ENCODE data around the gene SNX6.

The SNX6 gene

GRCh38 chr14:34583525-34583924, 46.4 kb downstream of the SNX6 start:
- no peaks in the 10 kb centered on the region for H3K79me2 ChIP-seq (ENCODE audit: control insufficient read depth, low read length)
- H3K4me3 ChIP-seq (ENCODE audit: low read length): no peak overlapping the region
- H3F3A ChIP-seq (ENCODE audit: control insufficient read depth, insufficient read depth): no peaks in the 10 kb centered on the region
- H3K9me3 ChIP-seq (ENCODE audit: control insufficient read depth, insufficient read depth, low read length): no peaks in the 10 kb centered on the region
- H4K20me1 ChIP-seq (ENCODE audit: control insufficient read depth, insufficient read depth, low read depth, low read length): no peaks in the 10 kb centered on the region
- no peaks in the 10 kb centered on the region for H3K4me1 ChIP-seq (ENCODE audit: control insufficient read depth, low read length)
- peaks cover 39% of the 10 kb centered on the region for H3K36me3 ChIP-seq (ENCODE audit: control insufficient read depth, low read length)
- H3K27ac ChIP-seq (ENCODE audit: low read depth, low read length): no peak overlapping the region
- H3K27me3 ChIP-seq (ENCODE audit: control insufficient read depth, low read length): no peaks in the 10 kb centered on the region
- no peak for TF ChIP-seq CTCF (IDR thresholded peaks at IDR 0.05; ENCODE audit: low read depth, low read length, poor library complexity, severe bottlenecking)
- no peak for TF ChIP-seq EZH2phosphoT487 (IDR thresholded peaks at IDR 0.05; ENCODE audit: borderline replicate concordance, low read length)
- no peaks in the 10 kb centered on the region for H3K9me2 ChIP-seq (replicated peaks; ENCODE audit: control insufficient read depth, low read length)
- H3K4me2 ChIP-seq (ENCODE audit: low read length): no peak overlapping the region

GRCh38 chr14:34582117-34582680, 47.7 kb downstream of the SNX6 start:
- H3K4me3 ChIP-seq (ENCODE audit: low read length): no peak overlapping the region
- no peaks in the 10 kb centered on the region for H3K9me2 ChIP-seq (replicated peaks; ENCODE audit: control insufficient read depth, low read length)
- TF ChIP-seq EZH2phosphoT487 (IDR thresholded peaks at IDR 0.05; ENCODE audit: borderline replicate concordance, low read length) (no peak), CTCF (IDR thresholded peaks at IDR 0.05; ENCODE audit: low read depth, low read length, poor library complexity, severe bottlenecking) (no peak)
- H3K27ac ChIP-seq (ENCODE audit: low read depth, low read length): no peak overlapping the region
- H3F3A ChIP-seq (ENCODE audit: control insufficient read depth, insufficient read depth): no peaks in the 10 kb centered on the region
- H3K9me3 ChIP-seq (ENCODE audit: control insufficient read depth, insufficient read depth, low read length): no peaks in the 10 kb centered on the region
- no peaks in the 10 kb centered on the region for H3K4me1 ChIP-seq (ENCODE audit: control insufficient read depth, low read length)
- H4K20me1 ChIP-seq (ENCODE audit: control insufficient read depth, insufficient read depth, low read depth, low read length): no peaks in the 10 kb centered on the region
- no peak overlapping the region for H3K4me2 ChIP-seq (ENCODE audit: low read length)
- no peaks in the 10 kb centered on the region for H3K27me3 ChIP-seq (ENCODE audit: control insufficient read depth, low read length)
- no peaks in the 10 kb centered on the region for H3K79me2 ChIP-seq (ENCODE audit: control insufficient read depth, low read length)
- H3K36me3 ChIP-seq (ENCODE audit: control insufficient read depth, low read length): peaks cover 48% of the 10 kb centered on the region

- H3K36me3 ChIP-seq (ENCODE audit: control insufficient read depth, low read length): peaks cover 41% of the 10 kb centered on the region
- no peak for TF ChIP-seq EZH2phosphoT487 (IDR thresholded peaks at IDR 0.05; ENCODE audit: borderline replicate concordance, low read length)
- no peak for TF ChIP-seq CTCF (IDR thresholded peaks at IDR 0.05; ENCODE audit: low read depth, low read length, poor library complexity, severe bottlenecking)
- no peaks in the 10 kb centered on the region for H3K27me3 ChIP-seq (ENCODE audit: control insufficient read depth, low read length)
- no peaks in the 10 kb centered on the region for H3K79me2 ChIP-seq (ENCODE audit: control insufficient read depth, low read length)
- no peaks in the 10 kb centered on the region for H3K9me2 ChIP-seq (replicated peaks; ENCODE audit: control insufficient read depth, low read length)
- no peaks in the 10 kb centered on the region for H3K9me3 ChIP-seq (ENCODE audit: control insufficient read depth, insufficient read depth, low read length)
- H4K20me1 ChIP-seq (ENCODE audit: control insufficient read depth, insufficient read depth, low read depth, low read length): no peaks in the 10 kb centered on the region
- no peak overlapping the region for H3K4me3 ChIP-seq (ENCODE audit: low read length)
- no peak overlapping the region for H3K27ac ChIP-seq (ENCODE audit: low read depth, low read length)
- H3K4me2 ChIP-seq (ENCODE audit: low read length): no peak overlapping the region
- no peaks in the 10 kb centered on the region for H3F3A ChIP-seq (ENCODE audit: control insufficient read depth, insufficient read depth)
- no peaks in the 10 kb centered on the region for H3K4me1 ChIP-seq (ENCODE audit: control insufficient read depth, low read length)
Observed at GRCh38 chr14:34580381-34580780, 49.6 kb downstream of the SNX6 start.

Measured in DOHH2 (cell line).